Heart right ventricle (tissue), 16 donors: ENCODE data around the gene FAAP20. TPM values are rescaled to one million over a fixed set of nuclear protein-coding genes. Genes with fewer than 3 reads are reported as not detected.
A peak's percentile ranks its signal among the peaks of the same experiment; 100 is the strongest.

Source experiments
- ATAC-seq, 8 donors: fragments of 200-7000 bp; cut with Tn5 transposase; one replicate each; pipeline ENCODE4 v1.9.1; 2020; ENCODE audit warnings: mild to moderate bottlenecking in 8 of 8, moderate library complexity in 8 of 8, moderate number of reproducible peaks in 1 of 8
- DNase-seq, 2 donors: peaks; one replicate each; pipeline ENCODE4 v3.0.0-alpha.2; 2020
- H3K27ac ChIP-seq, 10 donors: fragments of 200-600 bp; sonication (generic) in 2 of 10; one replicate each; pipeline versions ENCODE4 v1.5.0 to v1.8.0; 2020 to 2022; ENCODE audit warnings: mild to moderate bottlenecking in 3 of 10
- H3K27me3 ChIP-seq, 7 donors: fragments of 200-600 bp; one replicate each; pipeline ENCODE4 v1.8.0; 2021 to 2022; ENCODE audit warnings: mild to moderate bottlenecking in 2 of 7
- H3K36me3 ChIP-seq, 9 donors: fragments of 200-600 bp; sonication (generic) in 1 of 9; one replicate each; pipeline versions ENCODE4 v1.5.0 to v1.8.0; 2020 to 2022; ENCODE audit warnings: mild to moderate bottlenecking in 2 of 9
- H3K4me1 ChIP-seq, 9 donors: fragments of 200-600 bp; sonication (generic) in 1 of 9; one replicate each; pipeline versions ENCODE4 v1.5.0 to v1.8.0; 2020 to 2022; ENCODE audit warnings: mild to moderate bottlenecking in 4 of 9
- H3K4me3 ChIP-seq, 10 donors: fragments of 200-600 bp; sonication (generic) in 2 of 10; one replicate each; pipeline versions ENCODE4 v1.5.0 to v1.8.0; 2020 to 2022; ENCODE audit warnings: mild to moderate bottlenecking in 7 of 10, moderate library complexity in 2 of 10
- H3K9me3 ChIP-seq, 11 donors: fragments of 200-600 bp in 10 of 11; sonication (generic) in 2 of 11; one replicate each; pipeline versions ENCODE4 v1.5.0 to v1.8.0; 2013 to 2022; ENCODE audit warnings: mild to moderate bottlenecking in 2 of 11, control low read depth in 1 of 11, moderate library complexity in 1 of 11
- WGBS, 2 donors: extraction: QIAGEN DNeasy Blood & Tissue Kit; methylation state at CpG; one replicate each; pipeline ENCODE4 v1.1.7; 2013; ENCODE audit warnings: inconsistent platforms in 1 of 2; 5-methylcytosine and 5-hydroxymethylcytosine counted together
- intact Hi-C, 10 donors: fragments of 100-400 bp; cut with DNase I; formaldehyde crosslinking; loops; one replicate each; pipeline versions ENCODE4 v1.11.1 to v1.14.2; 2022
- polyA plus RNA-seq, 2 donors: library from polyadenylated mRNA; stranded (reverse); fragments of 200-250 nt; gene quantifications; one replicate each; pipeline ENCODE4 v1.2.3, GENCODE V29; 2013
- total RNA-seq, 10 donors: library from RNA; stranded (reverse); fragmentation: NEBNext Ultra II Directional in 3 of 10; extraction: Animal tissue kit (Norgen Biotek cat#: 25700) in 3 of 10; gene quantifications; one replicate each; pipeline versions ENCODE4 v1.2.1 to v1.2.4, GENCODE V29; 2021 to 2023
- TF ChIP-seq, protein P1 (sequence below), 9 donors: fragments of 200-600 bp; sonication (generic) in 2 of 9; IDR thresholded peaks; one replicate each; pipeline versions ENCODE4 v1.5.0 to v1.8.0; 2021 to 2022; ENCODE audit warnings: antibody characterized with exemption in 9 of 9, mild to moderate bottlenecking in 5 of 9, moderate library complexity in 1 of 9
- donor health status: Arrhythmogenic right ventricular cardiomyopathy.
- donor health status: ischemic (EF 13 %, LVEDD 7.1; RV severe dilation, severe dysfunction).
- donor health status: healthy with polysubstance abuse.
- donor health status: DM: no; HTN: yes; CAD: no.
- donor health status: DM: no; HTN: no; CAD: no.
- donor health status: ischemic (EF 25% LVEDD 6.9; RV normal size, moderate dysfunction).
- donor health status: ischemic (EF 25% LVEDD 5.7; RV mildly dilated, moderate dysfunction).
- donor health status: healthy.
- donor health status: DM: yes; HTN: yes; CAD: no.
- donor health status: Ischemic cardiomyopathy.
- donor health status: ischemic (EF 35%, LVEDD 5.7; RV mildly dilated, moderate dysfunction).
- donor health status: nonischemic (EF 11% LVEDD 7.7; RV severe dilation, severe dysfunction).
- donor health status: DM: yes; HTN: yes; CAD: no.
- donor health status: PGD.
- donor health status: ischemic (EF 29% LVEDD 5.4; RV normal size, mild dysfunction).
- donor health status: nonischemic (EF 23%, LVEDD 6.1; RV moderate dilation, normal function).

Gene FAAP20
- total and polyA plus RNA-seq, 12 donors: 30.9 to 83.6 (median 38.6) TPM

DNA sequence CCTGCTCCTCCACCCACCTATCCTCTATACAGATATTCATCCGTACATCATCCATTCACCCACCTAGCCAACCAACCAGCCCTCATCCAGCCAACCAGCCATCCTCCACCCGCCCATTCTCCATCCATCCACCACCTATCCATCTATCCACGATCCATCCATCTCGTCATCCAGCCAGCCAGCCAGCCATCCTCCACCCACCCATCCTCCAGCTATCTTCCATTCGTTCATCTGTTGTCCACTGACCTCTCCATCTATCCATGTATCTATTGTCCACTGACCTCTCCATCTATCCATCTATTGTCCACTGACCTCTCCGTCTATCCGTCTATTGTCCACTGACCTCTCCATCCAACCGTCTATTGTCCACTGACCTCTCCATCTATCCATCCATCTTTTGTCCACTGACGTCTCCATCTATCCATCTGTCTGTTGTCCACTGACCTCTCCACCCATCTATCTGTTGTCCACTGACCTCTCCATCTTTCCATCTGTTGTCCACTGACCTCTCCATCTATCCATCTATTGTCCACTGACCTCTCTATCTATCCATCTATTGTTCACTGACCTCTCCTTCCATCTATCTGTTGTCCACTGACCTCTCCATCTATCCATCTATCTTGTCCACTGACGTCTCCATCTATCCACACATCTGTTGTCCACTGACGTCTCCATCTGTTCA, 47.6 kb downstream of the FAAP20 start:
- ATAC-seq (no peak), DNase-seq (no peak)
- 92 to 95% methylated on average over 11 of the region's 11 CpGs for WGBS, 2 donors
- H3K27me3 ChIP-seq: no peaks in the 10 kb centered on the region
- TF ChIP-seq, protein P1, sequence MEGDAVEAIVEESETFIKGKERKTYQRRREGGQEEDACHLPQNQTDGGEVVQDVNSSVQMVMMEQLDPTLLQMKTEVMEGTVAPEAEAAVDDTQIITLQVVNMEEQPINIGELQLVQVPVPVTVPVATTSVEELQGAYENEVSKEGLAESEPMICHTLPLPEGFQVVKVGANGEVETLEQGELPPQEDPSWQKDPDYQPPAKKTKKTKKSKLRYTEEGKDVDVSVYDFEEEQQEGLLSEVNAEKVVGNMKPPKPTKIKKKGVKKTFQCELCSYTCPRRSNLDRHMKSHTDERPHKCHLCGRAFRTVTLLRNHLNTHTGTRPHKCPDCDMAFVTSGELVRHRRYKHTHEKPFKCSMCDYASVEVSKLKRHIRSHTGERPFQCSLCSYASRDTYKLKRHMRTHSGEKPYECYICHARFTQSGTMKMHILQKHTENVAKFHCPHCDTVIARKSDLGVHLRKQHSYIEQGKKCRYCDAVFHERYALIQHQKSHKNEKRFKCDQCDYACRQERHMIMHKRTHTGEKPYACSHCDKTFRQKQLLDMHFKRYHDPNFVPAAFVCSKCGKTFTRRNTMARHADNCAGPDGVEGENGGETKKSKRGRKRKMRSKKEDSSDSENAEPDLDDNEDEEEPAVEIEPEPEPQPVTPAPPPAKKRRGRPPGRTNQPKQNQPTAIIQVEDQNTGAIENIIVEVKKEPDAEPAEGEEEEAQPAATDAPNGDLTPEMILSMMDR (IDR thresholded peaks at IDR 0.05): no peak
- H3K9me3 ChIP-seq: no peaks in the 10 kb centered on the region
- peak overlapping the region in 1 of 10 donors; percentile 10 for H3K27ac ChIP-seq
- intact Hi-C loops: no loop called here
- no peak overlapping the region for H3K4me3 ChIP-seq
- H3K4me1 ChIP-seq: peaks cover 0 to 41% (median 0%) of the 10 kb centered on the region in 9 donors
- H3K36me3 ChIP-seq: peaks cover 0 to 2% (median 0%) of the 10 kb centered on the region in 9 donors

DNA sequence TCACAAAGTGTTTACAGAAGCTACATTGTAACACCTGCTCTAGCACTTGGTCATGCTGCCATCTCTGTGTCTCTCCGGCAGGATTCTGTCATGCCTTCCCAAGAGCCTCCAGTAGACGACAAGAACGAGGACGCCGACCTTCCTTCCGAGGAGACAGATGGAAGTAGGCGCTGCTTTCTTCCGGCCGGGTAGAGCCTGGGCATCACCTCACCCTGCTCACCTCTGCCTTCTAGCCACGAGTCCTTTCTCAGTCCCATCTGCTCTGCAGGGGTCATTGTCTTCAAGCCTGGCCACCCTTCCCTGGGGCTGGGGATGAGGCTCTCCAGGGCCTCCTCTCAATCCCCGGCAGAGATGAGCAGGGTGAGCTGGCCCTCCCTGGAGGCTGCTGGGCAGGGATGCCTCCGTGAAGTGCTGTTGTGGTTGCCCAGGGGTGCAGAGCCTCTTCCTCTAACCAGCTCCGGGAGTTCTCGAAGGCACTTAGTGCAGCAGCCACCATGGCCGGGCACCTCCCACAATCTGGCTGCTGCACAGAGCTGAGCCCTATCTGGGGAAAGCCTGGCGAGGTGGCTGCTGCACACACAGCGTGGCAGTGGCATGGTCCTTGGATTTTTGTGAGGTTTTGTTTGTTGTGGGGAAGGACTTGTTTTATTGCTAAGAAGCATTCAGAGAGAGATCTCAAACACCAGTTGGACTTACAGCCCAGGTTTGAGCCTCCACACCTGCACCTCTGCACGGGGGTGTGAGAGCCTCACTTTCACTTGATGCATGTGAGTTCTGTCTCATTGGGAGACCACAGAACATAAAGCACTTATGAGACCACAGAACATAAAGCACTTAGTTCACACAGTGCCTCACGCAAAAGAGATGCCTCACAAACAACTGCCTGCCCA, 48.4 kb downstream of the FAAP20 start:
- TF ChIP-seq, protein P1 (IDR thresholded peaks at IDR 0.05): no peak
- Histone ChIP-seq H3K27ac (peak overlapping the region in 1 of 10 donors; percentile 62), H3K9me3 (no peaks in the 10 kb centered on the region), H3K4me1 (peaks cover 0 to 33% (median 0%) of the 10 kb centered on the region in 9 donors), H3K27me3 (no peaks in the 10 kb centered on the region), H3K36me3 (peaks cover 0 to 2% (median 0%) of the 10 kb centered on the region in 9 donors), H3K4me3 (no peak overlapping the region)
- ATAC-seq (peak in 1 of 8 donors; percentile 33), DNase-seq (no peak)
- intact Hi-C loops: no loop called here
- 92% methylated on average over 19 of the region's 19 CpGs for WGBS, 2 donors

DNA sequence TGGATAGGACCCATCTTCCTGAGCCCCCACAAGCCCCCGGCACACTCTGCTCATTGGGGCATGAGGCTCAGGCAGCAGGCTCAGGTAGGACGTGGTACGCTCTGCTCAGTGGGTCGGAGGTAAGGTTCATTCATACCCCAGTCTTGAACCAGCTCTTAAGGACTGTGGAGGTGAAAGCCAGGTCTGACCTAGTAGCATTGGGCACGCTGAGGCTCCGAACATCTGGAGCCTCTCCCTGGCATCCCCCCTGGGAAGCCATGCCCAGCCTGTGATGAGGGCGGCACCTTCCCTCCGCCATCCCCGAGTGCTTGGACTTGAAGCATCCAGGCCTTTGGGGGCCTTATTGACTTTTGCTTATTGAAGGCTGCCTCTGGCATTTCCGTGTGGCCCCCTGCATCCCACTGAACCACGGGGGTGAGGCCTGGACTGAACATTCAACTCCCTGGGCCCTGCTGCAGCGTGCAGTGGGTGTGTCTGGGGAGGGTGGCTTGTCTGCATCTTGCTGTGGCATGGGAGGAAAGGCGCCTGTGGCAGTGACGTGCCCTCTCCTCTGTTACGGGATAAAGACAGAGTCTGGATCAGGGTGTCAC, 50.0 kb downstream of the FAAP20 start:
- Histone ChIP-seq H3K27ac (peak overlapping the region in 1 of 10 donors; percentile 10), H3K4me1 (peaks cover 0 to 21% (median 0%) of the 10 kb centered on the region in 9 donors), H3K36me3 (peaks cover 0 to 2% (median 0%) of the 10 kb centered on the region in 9 donors), H3K9me3 (no peaks in the 10 kb centered on the region), H3K27me3 (no peaks in the 10 kb centered on the region), H3K4me3 (no peak overlapping the region)
- WGBS, 2 donors: 94 to 95% methylated on average over 15 of the region's 15 CpGs
- TF ChIP-seq, protein P1 (IDR thresholded peaks at IDR 0.05): no peak
- DNase-seq (no peak), ATAC-seq (no peak)
- intact Hi-C loops: no loop called here

DNA sequence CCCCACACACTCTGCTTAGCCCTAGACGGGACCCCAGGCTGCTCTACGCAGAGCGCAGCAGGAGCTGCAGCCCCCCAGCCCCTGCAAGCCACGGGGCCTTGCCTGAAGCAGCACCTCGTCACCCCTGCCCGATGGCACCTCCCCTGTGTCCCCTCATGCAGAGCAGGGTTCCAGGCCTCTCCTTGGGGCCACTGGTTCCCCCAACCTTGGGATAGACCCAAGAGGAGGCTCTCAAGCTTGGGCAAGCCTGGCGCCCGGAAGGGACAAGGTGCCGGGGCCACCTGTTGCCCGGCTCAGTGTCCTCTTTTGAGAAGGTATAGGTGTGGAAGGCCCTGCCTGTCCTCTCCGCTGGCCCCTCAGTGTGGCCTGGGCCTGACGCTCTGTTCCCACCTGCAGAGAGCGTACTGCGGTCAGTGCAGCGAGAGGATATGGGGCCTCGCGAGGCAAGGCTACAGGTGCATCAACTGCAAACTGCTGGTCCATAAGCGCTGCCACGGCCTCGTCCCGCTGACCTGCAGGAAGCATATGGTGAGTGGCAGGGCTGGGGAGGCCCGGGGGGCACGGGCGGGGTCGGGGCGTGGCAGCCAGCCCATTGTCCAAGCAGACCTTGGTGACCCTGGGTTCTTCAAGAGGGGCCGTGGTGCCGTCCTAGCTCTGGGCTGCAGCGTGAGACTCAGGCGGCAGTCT, 50.6 kb downstream of the FAAP20 start:
- no peaks in the 10 kb centered on the region for H3K9me3 ChIP-seq
- ATAC-seq: peak in 2 of 8 donors; percentile 16 to 24

More for the DNA sequence above, 50.6 kb downstream of the FAAP20 start:
- DNase-seq: no peak
- 92 to 93% methylated on average over 30 of the region's 30 CpGs for WGBS, 2 donors
- Histone ChIP-seq H3K4me3 (no peak overlapping the region), H3K4me1 (peaks cover 0 to 14% (median 0%) of the 10 kb centered on the region in 9 donors), H3K27ac (no peak overlapping the region), H3K27me3 (no peaks in the 10 kb centered on the region), H3K36me3 (peaks cover 0 to 2% (median 0%) of the 10 kb centered on the region in 9 donors)
- TF ChIP-seq, protein P1 (IDR thresholded peaks at IDR 0.05): no peak
- intact Hi-C loops: no loop called here
